ENCODE measurements around the gene INVS. TPM values are rescaled to one million over a fixed set of nuclear protein-coding genes. Genes with fewer than 3 reads are reported as not detected.

The INVS gene
- total RNA-seq, 2 experiments from 2014 or later, result 30.7 to 36.7 TPM

DNA sequence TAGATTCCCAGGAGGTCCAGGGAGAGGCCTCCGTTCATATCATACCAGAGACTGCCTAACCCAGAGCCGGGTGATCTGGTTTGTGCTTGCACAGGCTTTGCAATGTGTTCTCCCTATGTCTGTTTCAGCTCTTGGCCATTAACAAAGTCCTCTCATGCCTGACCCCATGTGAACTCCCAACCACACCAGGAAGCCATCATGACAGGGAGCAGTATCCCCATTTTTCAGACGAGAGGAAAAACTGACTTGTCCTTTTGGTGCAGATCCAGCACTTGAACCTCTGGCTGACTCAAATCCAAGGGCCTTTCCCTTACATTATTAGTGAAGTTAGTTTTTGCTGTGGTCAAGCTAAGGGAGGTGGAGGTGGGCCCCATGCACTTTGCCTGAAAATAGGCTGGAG is 195.3 kb downstream of the INVS start:
- BruUV-seq (replicated peaks), result no TSS peak
- H3K36me3 ChIP-seq (ENCODE audit: insufficient read depth, low read length), result peaks cover 90% of the 10 kb centered on the region
- DNase-seq (ENCODE audit: low spot score), result no peak

DNA sequence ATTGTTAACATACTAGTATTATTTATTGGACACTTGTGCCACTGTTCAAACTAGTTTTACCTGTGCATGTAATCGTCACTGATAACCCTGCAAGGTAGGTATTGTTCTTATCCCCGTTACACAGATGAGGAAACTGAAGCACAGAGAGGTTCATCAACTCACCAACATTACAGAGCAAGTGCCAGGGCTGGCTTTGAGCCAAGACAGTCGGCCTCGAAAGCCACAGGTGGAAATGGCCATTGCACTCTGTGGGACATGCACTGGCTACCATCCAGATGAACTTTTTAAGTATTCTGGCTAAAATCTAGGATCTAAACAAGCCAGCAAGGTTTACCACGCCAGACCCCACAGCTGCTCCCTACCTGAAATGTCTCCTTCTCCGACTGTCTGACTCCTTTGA is 195.8 kb downstream of the INVS start:
- no peaks in the 10 kb centered on the region for H3K9me2 ChIP-seq (ENCODE audit: insufficient read depth, low read length)
- no peak overlapping the region for H2AFZ ChIP-seq (ENCODE audit: low read length)
- H4K20me1 ChIP-seq (ENCODE audit: insufficient read depth, low read length), result no peaks in the 10 kb centered on the region
- CTCF ChIA-PET (ENCODE audit: unreplicated experiment), result no interaction called here
- H3K4me3 ChIP-seq (ENCODE audit: low read depth, low read length, poor library complexity, severe bottlenecking), result no peak overlapping the region
- no peak overlapping the region for H3K27ac ChIP-seq (ENCODE audit: low read depth, low read length, poor library complexity, severe bottlenecking)
- intact Hi-C loops (cut with micrococcal nuclease; ENCODE audit: unreplicated experiment), result no loop called here
- POLR2A ChIA-PET, result no interaction called here
- peaks cover 90% of the 10 kb centered on the region for H3K36me3 ChIP-seq (ENCODE audit: insufficient read depth, low read length)
- no peak overlapping the region for H3K4me2 ChIP-seq (ENCODE audit: low read length)
- no TSS peak for BruUV-seq (replicated peaks)
- no peak for DNase-seq (ENCODE audit: low spot score)
- TF ChIP-seq, protein P1, sequence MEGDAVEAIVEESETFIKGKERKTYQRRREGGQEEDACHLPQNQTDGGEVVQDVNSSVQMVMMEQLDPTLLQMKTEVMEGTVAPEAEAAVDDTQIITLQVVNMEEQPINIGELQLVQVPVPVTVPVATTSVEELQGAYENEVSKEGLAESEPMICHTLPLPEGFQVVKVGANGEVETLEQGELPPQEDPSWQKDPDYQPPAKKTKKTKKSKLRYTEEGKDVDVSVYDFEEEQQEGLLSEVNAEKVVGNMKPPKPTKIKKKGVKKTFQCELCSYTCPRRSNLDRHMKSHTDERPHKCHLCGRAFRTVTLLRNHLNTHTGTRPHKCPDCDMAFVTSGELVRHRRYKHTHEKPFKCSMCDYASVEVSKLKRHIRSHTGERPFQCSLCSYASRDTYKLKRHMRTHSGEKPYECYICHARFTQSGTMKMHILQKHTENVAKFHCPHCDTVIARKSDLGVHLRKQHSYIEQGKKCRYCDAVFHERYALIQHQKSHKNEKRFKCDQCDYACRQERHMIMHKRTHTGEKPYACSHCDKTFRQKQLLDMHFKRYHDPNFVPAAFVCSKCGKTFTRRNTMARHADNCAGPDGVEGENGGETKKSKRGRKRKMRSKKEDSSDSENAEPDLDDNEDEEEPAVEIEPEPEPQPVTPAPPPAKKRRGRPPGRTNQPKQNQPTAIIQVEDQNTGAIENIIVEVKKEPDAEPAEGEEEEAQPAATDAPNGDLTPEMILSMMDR (conservative IDR thresholded peaks at IDR 0.05; ENCODE audit: low read length), result no peak
- TF ChIP-seq EZH2phosphoT487 (IDR thresholded peaks at IDR 0.05; ENCODE audit: borderline replicate concordance, low read depth, low read length), result no peak
- H3K9me3 ChIP-seq (ENCODE audit: low read length), result no peaks in the 10 kb centered on the region
- H3K79me2 ChIP-seq (ENCODE audit: insufficient read depth, low read depth, low read length), result no peaks in the 10 kb centered on the region
- H3K4me1 ChIP-seq (ENCODE audit: insufficient read depth, low read length, poor library complexity, severe bottlenecking), result no peaks in the 10 kb centered on the region

More for the DNA sequence above, 195.3 kb downstream of the INVS start:
- Histone ChIP-seq H4K20me1 (ENCODE audit: insufficient read depth, low read length) (no peaks in the 10 kb centered on the region), H3K4me2 (ENCODE audit: low read length) (no peak overlapping the region), H3K4me3 (ENCODE audit: low read depth, low read length, poor library complexity, severe bottlenecking) (no peak overlapping the region), H3K9me2 (ENCODE audit: insufficient read depth, low read length) (no peaks in the 10 kb centered on the region), H2AFZ (ENCODE audit: low read length) (no peak overlapping the region), H3K4me1 (ENCODE audit: insufficient read depth, low read length, poor library complexity, severe bottlenecking) (no peaks in the 10 kb centered on the region), H3K27ac (ENCODE audit: low read depth, low read length, poor library complexity, severe bottlenecking) (no peak overlapping the region), H3K79me2 (ENCODE audit: insufficient read depth, low read depth, low read length) (no peaks in the 10 kb centered on the region), H3K9me3 (ENCODE audit: low read length) (no peaks in the 10 kb centered on the region)
- ChIA-PET POLR2A (no interaction called here), CTCF (ENCODE audit: unreplicated experiment) (no interaction called here)
- no peak for TF ChIP-seq EZH2phosphoT487 (IDR thresholded peaks at IDR 0.05; ENCODE audit: borderline replicate concordance, low read depth, low read length)
- TF ChIP-seq, protein P1 (conservative IDR thresholded peaks at IDR 0.05; ENCODE audit: low read length), result no peak
- intact Hi-C loops (cut with micrococcal nuclease; ENCODE audit: unreplicated experiment), result no loop called here

DNA sequence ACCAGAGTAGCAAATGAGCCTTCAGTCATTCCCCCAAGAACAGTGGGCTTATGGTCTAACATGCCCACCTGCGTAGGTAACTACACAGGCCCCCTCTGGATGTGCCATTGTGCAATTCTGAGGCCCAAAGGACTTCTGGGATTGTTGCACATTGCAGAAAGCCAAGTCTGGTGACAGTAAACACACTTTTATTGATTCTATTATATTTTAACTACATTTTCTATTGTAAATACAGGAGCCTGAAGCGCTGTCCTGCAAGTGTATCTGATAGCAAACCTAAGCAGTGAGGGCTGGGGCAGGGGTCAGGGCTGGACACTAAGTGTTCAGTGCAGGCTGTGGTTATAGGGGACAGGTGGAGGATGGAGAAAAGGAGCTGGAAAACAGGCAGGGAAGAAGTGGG is 196.2 kb downstream of the INVS start:
- Histone ChIP-seq H3K4me1 (ENCODE audit: insufficient read depth, low read length, poor library complexity, severe bottlenecking) (no peaks in the 10 kb centered on the region), H3K36me3 (ENCODE audit: insufficient read depth, low read length) (peaks cover 91% of the 10 kb centered on the region), H3K79me2 (ENCODE audit: insufficient read depth, low read depth, low read length) (no peaks in the 10 kb centered on the region), H3K4me2 (ENCODE audit: low read length) (no peak overlapping the region), H4K20me1 (ENCODE audit: insufficient read depth, low read length) (no peaks in the 10 kb centered on the region), H3K27ac (ENCODE audit: low read depth, low read length, poor library complexity, severe bottlenecking) (no peak overlapping the region), H2AFZ (ENCODE audit: low read length) (no peak overlapping the region), H3K9me3 (ENCODE audit: low read length) (no peaks in the 10 kb centered on the region), H3K4me3 (ENCODE audit: low read depth, low read length, poor library complexity, severe bottlenecking) (no peak overlapping the region), H3K9me2 (ENCODE audit: insufficient read depth, low read length) (no peaks in the 10 kb centered on the region)
- DNase-seq (ENCODE audit: low spot score), result no peak
- ChIA-PET POLR2A (interaction anchor here (1.3 kb wide), 1 partner anchor 13 kb away, joined by 3 read pairs; no protein-coding TSS in a partner anchor), CTCF (ENCODE audit: unreplicated experiment) (no interaction called here)
- intact Hi-C loops (cut with micrococcal nuclease; ENCODE audit: unreplicated experiment), result no loop called here
- BruUV-seq (replicated peaks), result no TSS peak
- TF ChIP-seq, protein P1 (conservative IDR thresholded peaks at IDR 0.05; ENCODE audit: low read length), result no peak
- no peak for TF ChIP-seq EZH2phosphoT487 (IDR thresholded peaks at IDR 0.05; ENCODE audit: borderline replicate concordance, low read depth, low read length)

Measured in OCI-LY7 (cell line).